DOHH2 (cell line): Measurements from ENCODE around the gene CTTNBP2NL.

Source experiments
- EZH2phosphoT487 ChIP-seq: fragments of 200-600 bp; sonication (generic); IDR thresholded peaks from 2 replicates; pipeline ENCODE4 v1.6.1; 2017; ENCODE audit warnings: borderline replicate concordance, mild to moderate bottlenecking, antibody characterized with exemption, low read length, moderate library complexity, mixed read lengths
- TF ChIP-seq, protein P1 (sequence below): fragments of 200-600 bp; sonication (generic); IDR thresholded peaks from one replicate; pipeline ENCODE4 v1.5.1; 2014; ENCODE audit warnings: antibody characterized with exemption, mild to moderate bottlenecking, low read depth, low read length; ENCODE audit not compliant: poor library complexity, severe bottlenecking

GRCh38 chr1:112449630-112449983 is 53.6 kb downstream of the CTTNBP2NL start:
- TF ChIP-seq, protein P1, sequence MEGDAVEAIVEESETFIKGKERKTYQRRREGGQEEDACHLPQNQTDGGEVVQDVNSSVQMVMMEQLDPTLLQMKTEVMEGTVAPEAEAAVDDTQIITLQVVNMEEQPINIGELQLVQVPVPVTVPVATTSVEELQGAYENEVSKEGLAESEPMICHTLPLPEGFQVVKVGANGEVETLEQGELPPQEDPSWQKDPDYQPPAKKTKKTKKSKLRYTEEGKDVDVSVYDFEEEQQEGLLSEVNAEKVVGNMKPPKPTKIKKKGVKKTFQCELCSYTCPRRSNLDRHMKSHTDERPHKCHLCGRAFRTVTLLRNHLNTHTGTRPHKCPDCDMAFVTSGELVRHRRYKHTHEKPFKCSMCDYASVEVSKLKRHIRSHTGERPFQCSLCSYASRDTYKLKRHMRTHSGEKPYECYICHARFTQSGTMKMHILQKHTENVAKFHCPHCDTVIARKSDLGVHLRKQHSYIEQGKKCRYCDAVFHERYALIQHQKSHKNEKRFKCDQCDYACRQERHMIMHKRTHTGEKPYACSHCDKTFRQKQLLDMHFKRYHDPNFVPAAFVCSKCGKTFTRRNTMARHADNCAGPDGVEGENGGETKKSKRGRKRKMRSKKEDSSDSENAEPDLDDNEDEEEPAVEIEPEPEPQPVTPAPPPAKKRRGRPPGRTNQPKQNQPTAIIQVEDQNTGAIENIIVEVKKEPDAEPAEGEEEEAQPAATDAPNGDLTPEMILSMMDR = no peak
- no peak for TF ChIP-seq EZH2phosphoT487
